CD14-positive monocyte (primary cell): ENCODE data around the gene ERVH48-1. TPM values are rescaled to one million over a fixed set of nuclear protein-coding genes. Genes with fewer than 3 reads are reported as not detected.
A peak's percentile ranks its signal among the peaks of the same experiment; 100 is the strongest.

Experiments used
- DNase-seq, 3 donors: peaks; one replicate each; pipeline ENCODE4 v3.0.0-alpha.2; 2011 to 2022
- H2AFZ ChIP-seq: 2 replicates; pipeline ENCODE4 v1.6.0; 2012; ENCODE audit warnings: mild to moderate bottlenecking, low read depth, low read length, inconsistent platforms; ENCODE audit not compliant: insufficient read depth, poor library complexity, severe bottlenecking
- H3K27ac ChIP-seq, 2 donors: 1 replicate in 1 of 2; 2 replicates in 1 of 2; pipeline ENCODE4 v1.5.1; 2012 to 2013; ENCODE audit warnings: low read length in 2 of 2, control low read depth in 1 of 2, inconsistent platforms in 1 of 2, low read depth in 1 of 2, mild to moderate bottlenecking in 1 of 2
- H3K27me3 ChIP-seq, 2 donors: one replicate each; pipeline versions ENCODE4 v1.6.0 to v1.6.1; 2011 to 2013; ENCODE audit warnings: low read length in 2 of 2; ENCODE audit not compliant: control insufficient read depth in 2 of 2, insufficient read depth in 2 of 2
- H3K36me3 ChIP-seq, 2 donors: replicated peaks in 1 of 2; 1 replicate in 1 of 2; 2 replicates in 1 of 2; pipeline versions ENCODE4 v1.5.1 to v1.6.1; 2012 to 2013; ENCODE audit warnings: low read length in 2 of 2, control low read depth in 1 of 2, inconsistent platforms in 1 of 2, mild to moderate bottlenecking in 1 of 2; ENCODE audit not compliant: insufficient read depth in 2 of 2, control insufficient read depth in 1 of 2
- H3K4me1 ChIP-seq, 2 donors: 1 replicate in 1 of 2; 2 replicates in 1 of 2; pipeline versions ENCODE4 v1.5.1 to v1.6.1; 2012 to 2013; ENCODE audit warnings: low read length in 2 of 2, control low read depth in 1 of 2, inconsistent platforms in 1 of 2, mild to moderate bottlenecking in 1 of 2, moderate library complexity in 1 of 2; ENCODE audit not compliant: insufficient read depth in 2 of 2, control insufficient read depth in 1 of 2
- H3K4me2 ChIP-seq: replicated peaks from 2 replicates; pipeline ENCODE3; 2012; ENCODE audit warnings: low read length, moderate library complexity, mild to moderate bottlenecking; ENCODE audit not compliant: poor library complexity, severe bottlenecking; ENCODE audit errors: extremely low read depth
- H3K4me3 ChIP-seq, 3 experiments: fragments of 200-600 bp in 1 of 3; sonication (generic) in 1 of 3; replicated peaks in 1 of 3; 1 replicate in 2 of 3; 2 replicates in 1 of 3; pipeline ENCODE4 v1.5.1; 2011 to 2013; ENCODE audit warnings: low read length in 3 of 3, mild to moderate bottlenecking in 3 of 3, control low read depth in 2 of 3, low read depth in 2 of 3, inconsistent platforms in 1 of 3, moderate library complexity in 1 of 3
- H3K79me2 ChIP-seq: 2 replicates; pipeline ENCODE4 v1.6.0; 2012; ENCODE audit warnings: mild to moderate bottlenecking, control low read depth, inconsistent platforms, low read length, moderate library complexity; ENCODE audit not compliant: insufficient read depth
- H3K9ac ChIP-seq: 2 replicates; pipeline ENCODE4 v1.6.0; 2017; ENCODE audit warnings: low read length, mild to moderate bottlenecking; ENCODE audit not compliant: insufficient read depth, poor library complexity, severe bottlenecking
- H3K9me3 ChIP-seq, 2 donors: replicated peaks in 1 of 2; 1 replicate in 1 of 2; 2 replicates in 1 of 2; pipeline versions ENCODE4 v1.5.1 to v1.6.1; 2012 to 2013; ENCODE audit warnings: low read length in 2 of 2, control low read depth in 1 of 2; ENCODE audit not compliant: control insufficient read depth in 1 of 2, insufficient read depth in 1 of 2
- H4K20me1 ChIP-seq: 2 replicates; pipeline ENCODE4 v1.6.0; 2012; ENCODE audit warnings: mild to moderate bottlenecking, low read length, control low read depth, moderate library complexity; ENCODE audit not compliant: insufficient read depth
- H3K27ac Mint-ChIP-seq, 7 donors: one replicate each; pipeline ENCODE4 v1.8.0; 2020; ENCODE audit warnings: mild to moderate bottlenecking in 7 of 7, mixed read lengths in 7 of 7, moderate library complexity in 6 of 7, inconsistent platforms in 2 of 7
- H3K27me3 Mint-ChIP-seq, 3 donors: one replicate each; pipeline ENCODE4 v1.8.0; 2021 to 2022; ENCODE audit warnings: low read depth in 3 of 3, mild to moderate bottlenecking in 3 of 3, mixed read lengths in 3 of 3, moderate library complexity in 3 of 3, inconsistent platforms in 1 of 3
- H3K36me3 Mint-ChIP-seq, 2 donors: one replicate each; pipeline ENCODE4 v1.8.0; 2020; ENCODE audit warnings: mixed read lengths in 2 of 2, inconsistent platforms in 1 of 2, mild to moderate bottlenecking in 1 of 2
- H3K4me1 Mint-ChIP-seq: one replicate; pipeline ENCODE4 v1.8.0; 2020; ENCODE audit warnings: mild to moderate bottlenecking, mixed read lengths
- H3K4me3 Mint-ChIP-seq, 2 donors: one replicate each; pipeline ENCODE4 v1.8.0; 2020; ENCODE audit warnings: mild to moderate bottlenecking in 2 of 2, mixed read lengths in 2 of 2, moderate library complexity in 1 of 2
- H3K9me3 Mint-ChIP-seq, 7 donors: one replicate each; pipeline ENCODE4 v1.8.0; 2020 to 2022; ENCODE audit warnings: mixed read lengths in 7 of 7, mild to moderate bottlenecking in 6 of 7, moderate library complexity in 6 of 7, inconsistent platforms in 2 of 7
- WGBS: methylation state at CpG from one replicate; pipeline ENCODE4 v1.1.5; 2013; ENCODE audit warnings: missing lambda C conversion rate; ENCODE audit not compliant: insufficient coverage; 5-methylcytosine and 5-hydroxymethylcytosine counted together
- intact Hi-C, 2 donors: fragments of 100-400 bp; cut with micrococcal nuclease; formaldehyde crosslinking; loops; one replicate each; pipeline versions ENCODE4 v1.15.0 to v1.15.1; 2023
- polyA minus RNA-seq: library from RNA; depleted of rRNA, polyadenylated mRNA; stranded (reverse); fragments of >200 nt; gene quantifications from 2 replicates; pipeline ENCODE4 v1.2.3, GENCODE V29; 2012
- polyA plus RNA-seq, 3 donors: library from polyadenylated mRNA; depleted of rRNA in 1 of 3; unstranded in 2 of 3; stranded (reverse) in 1 of 3; fragments of 300-500 nt in 2 of 3; fragments of >200 nt in 1 of 3; fragmentation: Illumina TruSeq in 2 of 3; gene quantifications; 1 replicate in 2 of 3; 2 replicates in 1 of 3; pipeline ENCODE4 v1.2.3, GENCODE V29; 2012 to 2021
- total RNA-seq, 12 experiments: library from RNA in 1 of 12; stranded (reverse) in 1 of 12; fragments of 120-200 nt in 1 of 12; gene quantifications; one replicate each; pipeline ENCODE4 v1.2.4 and lab custom pipeline; 2013 to 2026; ENCODE audit warnings: mixed read lengths in 6 of 12, inconsistent platforms in 1 of 12
- TF ChIP-seq, protein P1 (sequence below): fragments of 200-600 bp; IDR thresholded peaks from one replicate; pipeline ENCODE4 v1.8.0; 2022; ENCODE audit warnings: antibody characterized with exemption, mild to moderate bottlenecking

ERVH48-1 gene
- total RNA-seq (2013) = not detected
- polyA plus RNA-seq (not detected), polyA minus RNA-seq (not detected in 2 replicates), total RNA-seq (lab: John Stamatoyannopoulos, UW) (0 to 0.90 (median 0) reads per million in 11 experiments)

DNA sequence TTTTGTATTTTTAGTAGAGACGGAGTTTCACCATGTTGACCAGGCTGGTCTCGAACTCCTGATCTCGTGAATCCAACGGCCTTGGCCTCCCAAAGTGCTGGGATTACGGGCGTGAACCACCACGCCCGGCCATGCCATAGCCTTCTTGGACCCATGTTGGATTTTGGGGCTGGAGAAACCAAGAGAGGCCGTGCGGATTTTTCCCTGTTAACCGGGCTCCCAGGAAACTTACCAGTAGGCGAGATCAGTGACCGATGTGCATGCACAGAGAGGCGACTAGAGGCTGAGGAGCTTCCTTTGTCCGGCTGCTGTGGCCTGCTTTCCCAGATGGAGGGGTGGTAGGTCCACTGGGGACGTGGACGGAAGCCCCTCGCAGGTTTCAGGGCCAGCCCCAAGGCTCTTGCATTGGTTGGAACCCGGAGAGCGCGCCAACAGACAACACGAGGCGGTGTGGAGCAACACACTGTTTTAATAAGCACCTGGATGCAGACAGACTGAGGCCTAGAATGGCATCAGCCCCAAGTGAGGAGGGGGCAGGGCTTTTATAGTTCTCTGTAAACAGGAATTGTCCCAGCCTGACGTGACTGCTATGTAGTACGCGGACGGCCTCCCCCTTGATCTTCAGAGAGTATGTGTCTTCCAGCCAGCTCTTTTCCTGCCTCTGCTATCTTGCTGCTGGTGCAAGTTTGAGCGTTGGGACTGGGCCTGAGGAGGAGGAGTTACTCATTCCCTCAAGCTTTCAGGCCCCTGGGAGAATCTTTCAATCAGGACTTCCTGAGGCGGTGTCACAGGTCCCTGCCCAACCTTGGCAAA, at the start of gene ERVH48-1:
Gene ERVH48-1 (minus strand): TSS at position 517 of the 813 bp plus-strand sequence. CDS start 6,624 bp downstream, outside the sequence.
- Histone ChIP-seq H3K27ac (no peak within 1 kb of the TSS), H3K4me1 (peaks cover 7 to 9% of the 10 kb centered on the region in 2 donors), H3K9me3 (no peaks in the 10 kb centered on the region), H4K20me1 (no peaks in the 10 kb centered on the region), H2AFZ (no peak within 1 kb of the TSS), H3K4me2 (no peak within 1 kb of the TSS), H3K27me3 (no peaks in the 10 kb centered on the region), H3K36me3 (no peaks in the 10 kb centered on the region), H3K9ac (no peak within 1 kb of the TSS), H3K4me3 (no peak within 1 kb of the TSS), H3K79me2 (no peaks in the 10 kb centered on the region)
- no peak for DNase-seq
- no peaks in the 10 kb centered on the region for H3K9me3 Mint-ChIP-seq
- no peak within 1 kb of the TSS for H3K4me3 Mint-ChIP-seq
- no peaks in the 10 kb centered on the region for H3K27me3 Mint-ChIP-seq
- H3K27ac Mint-ChIP-seq = peak within 1 kb of the TSS in 3 of 7 donors; percentile 44 to 63 (median 46)
- H3K4me1 Mint-ChIP-seq = peaks cover 13% of the 10 kb centered on the region
- TF ChIP-seq, protein P1, sequence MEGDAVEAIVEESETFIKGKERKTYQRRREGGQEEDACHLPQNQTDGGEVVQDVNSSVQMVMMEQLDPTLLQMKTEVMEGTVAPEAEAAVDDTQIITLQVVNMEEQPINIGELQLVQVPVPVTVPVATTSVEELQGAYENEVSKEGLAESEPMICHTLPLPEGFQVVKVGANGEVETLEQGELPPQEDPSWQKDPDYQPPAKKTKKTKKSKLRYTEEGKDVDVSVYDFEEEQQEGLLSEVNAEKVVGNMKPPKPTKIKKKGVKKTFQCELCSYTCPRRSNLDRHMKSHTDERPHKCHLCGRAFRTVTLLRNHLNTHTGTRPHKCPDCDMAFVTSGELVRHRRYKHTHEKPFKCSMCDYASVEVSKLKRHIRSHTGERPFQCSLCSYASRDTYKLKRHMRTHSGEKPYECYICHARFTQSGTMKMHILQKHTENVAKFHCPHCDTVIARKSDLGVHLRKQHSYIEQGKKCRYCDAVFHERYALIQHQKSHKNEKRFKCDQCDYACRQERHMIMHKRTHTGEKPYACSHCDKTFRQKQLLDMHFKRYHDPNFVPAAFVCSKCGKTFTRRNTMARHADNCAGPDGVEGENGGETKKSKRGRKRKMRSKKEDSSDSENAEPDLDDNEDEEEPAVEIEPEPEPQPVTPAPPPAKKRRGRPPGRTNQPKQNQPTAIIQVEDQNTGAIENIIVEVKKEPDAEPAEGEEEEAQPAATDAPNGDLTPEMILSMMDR = no peak
- intact Hi-C loops = loop anchor here in 1 of 2 donors (10.0 kb wide), 1 partner anchor 719 kb away; no protein-coding TSS in a partner anchor
- no peaks in the 10 kb centered on the region for H3K36me3 Mint-ChIP-seq
- WGBS = 97% methylated on average over 25 of the region's 29 CpGs

DNA sequence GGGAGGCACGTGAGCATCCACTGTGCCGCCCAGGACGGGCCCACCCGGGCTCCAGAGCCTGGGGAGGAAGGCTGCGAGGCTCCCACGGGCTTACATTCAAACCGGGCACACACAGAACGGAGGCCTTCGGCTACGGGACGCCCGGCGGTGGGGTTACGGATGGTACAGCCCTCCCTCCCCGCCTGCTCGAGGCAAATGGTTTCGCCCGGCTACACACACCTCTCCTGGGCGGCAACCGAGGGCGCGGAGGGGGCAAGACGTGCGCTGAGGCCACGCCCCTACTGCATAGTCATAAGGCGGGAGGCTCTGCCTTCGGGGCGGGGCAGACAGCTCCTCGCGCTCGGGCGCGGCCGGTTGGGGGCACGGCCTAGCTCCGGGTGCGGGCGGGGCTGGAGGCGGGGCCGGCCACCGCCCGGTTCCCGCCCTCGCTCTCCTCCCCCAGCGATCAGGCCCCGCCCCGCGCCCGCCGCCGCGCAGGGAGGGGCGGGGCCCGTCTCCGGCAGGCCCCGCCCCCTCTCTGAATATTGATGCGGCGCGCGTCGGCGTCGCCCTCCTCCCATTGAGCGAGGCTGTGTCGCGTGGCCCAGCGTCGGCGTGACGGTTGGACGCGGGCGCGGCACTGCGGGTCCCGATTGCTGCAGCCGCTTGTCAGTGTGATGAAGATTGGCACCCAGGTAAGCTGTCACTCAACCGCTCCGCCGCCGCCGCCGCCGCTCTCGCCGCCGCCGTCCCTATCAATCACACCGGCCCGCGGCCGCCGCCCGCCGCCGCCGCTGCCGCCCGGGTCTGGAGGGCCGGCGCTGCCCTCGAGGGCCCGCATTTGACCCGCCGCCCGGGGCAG, 48.8 kb upstream of the ERVH48-1 start, which contains the start of gene PKNOX1:
Gene PKNOX1 (plus strand): TSS at position 572 of the 841 bp plus-strand sequence. CDS start 29,820 bp downstream, outside the sequence.
- H3K36me3 ChIP-seq = peaks cover 0 to 6% of the 10 kb centered on the region in 2 donors
- WGBS = under 1% methylated on average over 88 of the region's 106 CpGs
- peak within 1 kb of the TSS; percentile 99 for H2AFZ ChIP-seq
- H3K27me3 ChIP-seq = no peaks in the 10 kb centered on the region
- H3K4me3 Mint-ChIP-seq = peak within 1 kb of the TSS; percentile 93 to 94
- H3K27me3 Mint-ChIP-seq = peaks cover 0 to 2% (median 1%) of the 10 kb centered on the region in 3 donors
- peak within 1 kb of the TSS; percentile 84 to 91 (median 89) for H3K4me3 ChIP-seq
- peak within 1 kb of the TSS; percentile 87 for H3K4me2 ChIP-seq
- H3K4me1 ChIP-seq = peaks cover 13 to 21% of the 10 kb centered on the region in 2 donors
- H3K4me1 Mint-ChIP-seq = peaks cover 19% of the 10 kb centered on the region
- H3K79me2 ChIP-seq = peaks cover 39% of the 10 kb centered on the region
- intact Hi-C loops = loop anchor here (5.0 to 10.0 kb wide), 2 partner anchors 97 to 741 kb away; partner anchors contain the start of genes WDR4 (in 2 of the 2) and PDXK (in 1 of the 2)
- peaks cover 11 to 13% of the 10 kb centered on the region in 2 donors for H3K36me3 Mint-ChIP-seq
- peak; percentile 98 to 99 (median 99) for DNase-seq
- no peaks in the 10 kb centered on the region for H3K9me3 Mint-ChIP-seq
- peak within 1 kb of the TSS; percentile 84 to 96 (median 92) for H3K27ac Mint-ChIP-seq
- peak within 1 kb of the TSS; percentile 80 for H3K9ac ChIP-seq
- H4K20me1 ChIP-seq = no peaks in the 10 kb centered on the region
- H3K9me3 ChIP-seq = no peaks in the 10 kb centered on the region
- H3K27ac ChIP-seq = peak within 1 kb of the TSS; percentile 74 to 90
- TF ChIP-seq, protein P1 = no peak
